PC-3 (cell line): ENCODE results near the gene TWSG1. TPM values are rescaled to one million over a fixed set of nuclear protein-coding genes. Genes with fewer than 3 reads are reported as not detected.

Source experiments
- total RNA-seq: library from RNA; depleted of rRNA; stranded (reverse); fragments of >200 nt; gene quantifications from 2 replicates; pipeline ENCODE4 v1.2.3, GENCODE V29; 2014; rRNA removed

The TWSG1 gene
- total RNA-seq, 1 experiment from 2014 or later, result 32.8 TPM

Other genes starting within 250 kb of the TWSG1 start
- gene NDUFV2, start 232.1 kb upstream of the TWSG1 start, total RNA-seq, result 188 and 272 TPM in 2 replicates
- 14.5 and 19.1 TPM in 2 replicates for gene ANKRD12, start 198.0 kb upstream of the TWSG1 start, total RNA-seq
- gene RALBP1, start 140.7 kb downstream of the TWSG1 start, total RNA-seq, result 89.8 and 94.3 TPM in 2 replicates